Hepatocyte (in vitro differentiated cells): ENCODE measurements around the gene RTN4IP1.

Experiments used
- CTCF ChIP-seq: fragments of 200-600 bp; sonication (generic); IDR thresholded peaks from 2 replicates; pipeline ENCODE4 v1.5.1; 2016; ENCODE audit warnings: antibody characterized with exemption, mild to moderate bottlenecking; ENCODE audit not compliant: poor library complexity
- EZH2 ChIP-seq: fragments of 200-600 bp; sonication (generic); IDR thresholded peaks from 2 replicates; pipeline ENCODE4 v1.6.1; 2016; ENCODE audit warnings: antibody characterized with exemption, mild to moderate bottlenecking, borderline replicate concordance

GRCh38 chr6:106677282-106677681, 48.0 kb upstream of the RTN4IP1 start:
- no peak for TF ChIP-seq CTCF
- TF ChIP-seq EZH2 = no peak
